Large intestine (tissue), 3 donors: Measurements from ENCODE around the gene DOK7. TPM values are rescaled to one million over a fixed set of nuclear protein-coding genes. Genes with fewer than 3 reads are reported as not detected.
A peak's percentile ranks its signal among the peaks of the same experiment; 100 is the strongest.

ENCODE experiments used
- DNase-seq, 2 donors: peaks; one replicate each; pipeline versions ENCODE4 v3.0.0 to v3.0.0-alpha.2; 2013
- H3K27ac ChIP-seq: one replicate; pipeline ENCODE4 v1.5.1; 2013; ENCODE audit warnings: low read length
- H3K27me3 ChIP-seq: 2 replicates; pipeline ENCODE4 v1.6.1; 2013; ENCODE audit warnings: low read length; ENCODE audit not compliant: control insufficient read depth, insufficient read depth
- H3K36me3 ChIP-seq: 2 replicates; pipeline ENCODE4 v1.6.1; 2013; ENCODE audit warnings: low read length; ENCODE audit not compliant: control insufficient read depth, insufficient read depth
- H3K4me1 ChIP-seq: one replicate; pipeline ENCODE4 v1.6.1; 2013; ENCODE audit warnings: low read length; ENCODE audit not compliant: control insufficient read depth, insufficient read depth
- H3K4me3 ChIP-seq: one replicate; pipeline ENCODE4 v1.5.1; 2013; ENCODE audit warnings: low read length
- H3K9me3 ChIP-seq: one replicate; pipeline ENCODE4 v1.6.1; 2013; ENCODE audit warnings: mild to moderate bottlenecking, low read depth, low read length, moderate library complexity; ENCODE audit not compliant: control insufficient read depth
- WGBS: methylation state at CpG from one replicate; pipeline ENCODE4 v1.1.5; 2013; ENCODE audit warnings: low lambda C conversion rate; ENCODE audit not compliant: insufficient coverage; 5-methylcytosine and 5-hydroxymethylcytosine counted together
- polyA plus RNA-seq: library from polyadenylated mRNA; unstranded; fragments of 120-200 nt; gene quantifications from one replicate; pipeline ENCODE4 v1.2.1, GENCODE V29; 2013

The DOK7 gene
- polyA plus RNA-seq, 1 donor: 8.5 TPM

- DNase-seq: no peak
- no CpG with 5 or more reads among the region's 12 CpGs for WGBS
- Histone ChIP-seq H3K9me3 (peaks cover 7% of the 10 kb centered on the region), H3K27ac (no peak overlapping the region), H3K4me1 (peaks cover 27% of the 10 kb centered on the region), H3K4me3 (no peak overlapping the region), H3K36me3 (no peaks in the 10 kb centered on the region), H3K27me3 (peaks cover 76% of the 10 kb centered on the region)
Measured at GRCh38 chr4:3482707-3483106, 19.6 kb downstream of the DOK7 start.

DNA sequence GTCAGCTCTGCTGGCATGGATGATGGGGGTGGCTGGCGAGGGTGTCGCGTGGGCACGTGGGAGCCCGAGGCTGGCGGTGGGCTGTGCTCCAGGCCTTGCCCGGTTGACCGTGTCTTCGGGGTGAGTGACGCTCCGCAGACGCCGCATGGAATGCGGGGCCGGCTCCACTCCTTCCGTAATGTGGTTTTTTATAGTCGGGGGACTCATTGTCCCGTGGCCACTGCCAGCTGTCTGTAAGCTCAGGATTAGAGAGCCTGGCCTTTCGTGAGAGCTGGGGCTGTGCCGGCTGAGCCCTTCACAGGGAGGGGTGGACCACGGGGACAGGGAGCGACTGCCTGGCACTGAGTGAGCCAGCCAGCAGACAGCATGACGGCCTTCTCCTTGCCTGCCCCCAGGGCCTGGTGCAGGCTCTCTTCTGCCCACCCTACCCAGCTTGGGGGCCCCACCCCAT is 20.4 kb downstream of the DOK7 start:
- 60% methylated on average over 10 of the region's 23 CpGs for WGBS
- peaks cover 27% of the 10 kb centered on the region for H3K4me1 ChIP-seq
- H3K27ac ChIP-seq: no peak overlapping the region
- DNase-seq: no peak
- no peak overlapping the region for H3K4me3 ChIP-seq
- peaks cover 7% of the 10 kb centered on the region for H3K9me3 ChIP-seq
- no peaks in the 10 kb centered on the region for H3K36me3 ChIP-seq
- H3K27me3 ChIP-seq: peaks cover 78% of the 10 kb centered on the region

GRCh38 chr4:3484057-3484973 is 21.2 kb downstream of the DOK7 start:
- peaks cover 27% of the 10 kb centered on the region for H3K4me1 ChIP-seq
- no peak overlapping the region for H3K4me3 ChIP-seq
- H3K9me3 ChIP-seq: peaks cover 7% of the 10 kb centered on the region
- H3K36me3 ChIP-seq: no peaks in the 10 kb centered on the region
- H3K27me3 ChIP-seq: peaks cover 81% of the 10 kb centered on the region
- no CpG with 5 or more reads among the region's 45 CpGs for WGBS
- no peak overlapping the region for H3K27ac ChIP-seq
- peak; percentile 61 to 79 for DNase-seq

GRCh38 chr4:3485011-3485791 is 22.1 kb downstream of the DOK7 start:
- Histone ChIP-seq H3K4me3 (no peak overlapping the region), H3K27me3 (peaks cover 85% of the 10 kb centered on the region), H3K4me1 (peaks cover 27% of the 10 kb centered on the region), H3K27ac (no peak overlapping the region), H3K36me3 (no peaks in the 10 kb centered on the region), H3K9me3 (peaks cover 7% of the 10 kb centered on the region)
- WGBS: no CpG with 5 or more reads among the region's 36 CpGs
- peak; percentile 44 to 51 for DNase-seq

DNA sequence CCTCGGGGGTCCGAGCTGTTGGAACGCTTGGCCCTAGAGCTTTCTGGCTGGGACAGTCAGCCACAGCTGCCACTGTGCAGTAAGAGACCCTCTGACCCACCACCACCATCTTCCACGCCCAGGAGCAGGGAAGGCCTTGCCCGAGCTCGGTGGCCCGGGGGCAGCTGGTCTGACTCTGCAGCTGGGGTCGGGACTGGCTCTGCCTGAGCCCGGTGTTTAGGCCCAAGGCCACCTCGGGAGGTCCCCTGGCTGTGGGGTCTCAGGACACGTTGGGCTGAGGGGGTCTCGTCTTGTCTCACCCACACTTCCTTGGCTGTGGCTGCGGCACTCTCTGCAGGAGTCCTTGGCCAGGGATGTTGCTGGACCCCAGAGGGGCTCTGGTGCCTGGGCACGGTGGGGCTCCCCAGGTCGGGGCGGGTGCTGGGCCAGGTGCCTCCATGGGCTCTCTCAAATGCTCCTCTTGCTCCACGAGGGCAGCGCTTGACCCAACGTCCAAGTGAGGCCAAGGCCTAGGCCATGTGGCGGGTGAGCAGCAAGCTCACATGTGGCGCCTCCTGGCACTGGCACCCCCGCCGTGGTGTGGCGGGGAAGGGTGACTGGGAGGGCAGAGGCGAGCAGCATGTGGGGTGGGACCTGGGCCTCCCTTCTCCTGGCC is 22.9 kb downstream of the DOK7 start:
- H3K9me3 ChIP-seq: peaks cover 7% of the 10 kb centered on the region

GRCh38 chr4:3486541-3487540 is 23.7 kb downstream of the DOK7 start:
- Histone ChIP-seq H3K9me3 (peaks cover 7% of the 10 kb centered on the region), H3K36me3 (no peaks in the 10 kb centered on the region), H3K27ac (no peak overlapping the region), H3K4me3 (no peak overlapping the region), H3K4me1 (peaks cover 19% of the 10 kb centered on the region), H3K27me3 (peaks cover 85% of the 10 kb centered on the region)
- no CpG with 5 or more reads among the region's 25 CpGs for WGBS
- no peak for DNase-seq

More for the DNA sequence above, 22.9 kb downstream of the DOK7 start:
- Histone ChIP-seq H3K27ac (no peak overlapping the region), H3K36me3 (no peaks in the 10 kb centered on the region), H3K4me1 (peaks cover 26% of the 10 kb centered on the region), H3K27me3 (peaks cover 84% of the 10 kb centered on the region), H3K4me3 (no peak overlapping the region)
- no CpG with 5 or more reads among the region's 25 CpGs for WGBS
- no peak for DNase-seq

DNA sequence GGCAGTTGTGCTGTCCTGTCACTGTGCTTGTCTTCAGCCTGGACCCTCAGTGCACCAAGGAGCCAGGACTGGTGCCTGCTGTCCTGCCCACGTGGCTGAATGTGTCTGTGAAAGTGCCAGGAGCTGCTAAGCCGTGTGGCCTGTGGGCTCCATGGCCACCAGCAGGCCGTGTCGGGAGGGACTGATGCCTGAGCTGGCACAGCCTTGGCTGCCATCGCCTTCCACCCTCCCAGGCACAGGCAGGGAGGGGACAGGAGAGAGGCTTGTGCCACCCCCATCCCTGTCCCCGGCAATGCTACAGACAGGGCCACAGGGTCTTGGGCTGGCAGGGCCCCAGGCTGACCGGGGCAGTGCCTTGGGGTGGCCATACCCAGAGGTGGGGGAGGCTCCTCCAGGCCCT is 24.8 kb downstream of the DOK7 start:
- H3K4me3 ChIP-seq: no peak overlapping the region
- H3K27ac ChIP-seq: no peak overlapping the region
- no CpG with 5 or more reads among the region's 7 CpGs for WGBS
- no peaks in the 10 kb centered on the region for H3K36me3 ChIP-seq
- H3K27me3 ChIP-seq: peaks cover 79% of the 10 kb centered on the region
- peaks cover 19% of the 10 kb centered on the region for H3K4me1 ChIP-seq
- peaks cover 7% of the 10 kb centered on the region for H3K9me3 ChIP-seq
- DNase-seq: no peak

GRCh38 chr4:3488820-3489219 is 25.7 kb downstream of the DOK7 start:
- no CpG with 5 or more reads among the region's 11 CpGs for WGBS
- H3K9me3 ChIP-seq: peaks cover 7% of the 10 kb centered on the region
- H3K27me3 ChIP-seq: peaks cover 72% of the 10 kb centered on the region
- H3K36me3 ChIP-seq: no peaks in the 10 kb centered on the region
- DNase-seq: no peak
- H3K4me1 ChIP-seq: peaks cover 26% of the 10 kb centered on the region
- H3K4me3 ChIP-seq: no peak overlapping the region
- H3K27ac ChIP-seq: no peak overlapping the region

GRCh38 chr4:3489451-3489962 is 26.4 kb downstream of the DOK7 start:
- DNase-seq: no peak
- WGBS: 94% methylated on average over 3 of the region's 20 CpGs
- peaks cover 65% of the 10 kb centered on the region for H3K27me3 ChIP-seq
- H3K9me3 ChIP-seq: peaks cover 4% of the 10 kb centered on the region
- H3K27ac ChIP-seq: no peak overlapping the region
- H3K4me1 ChIP-seq: peaks cover 29% of the 10 kb centered on the region
- H3K36me3 ChIP-seq: no peaks in the 10 kb centered on the region
- no peak overlapping the region for H3K4me3 ChIP-seq
